H1 (cell line): ENCODE results near the gene ZYG11B. TPM values are rescaled to one million over a fixed set of nuclear protein-coding genes. Genes with fewer than 3 reads are reported as not detected.

Experiments
- CHD1 ChIP-seq: IDR thresholded peaks from 2 replicates; pipeline ENCODE4 v1.6.1; 2012; ENCODE audit warnings: low read depth, low read length, improper control_type of control experiment
- CHD7 ChIP-seq: fragments of 300-600 bp; sonication (generic); IDR thresholded peaks from 2 replicates; pipeline ENCODE4 v1.7.1; 2012; ENCODE audit warnings: low read length, moderate library complexity, mild to moderate bottlenecking, inconsistent platforms; ENCODE audit not compliant: insufficient replicate concordance
- EGR1 ChIP-seq: IDR thresholded peaks from 2 replicates; pipeline ENCODE4 v1.6.1; 2011; ENCODE audit warnings: low read depth, low read length, borderline replicate concordance
- EP300 ChIP-seq, 2 experiments: IDR thresholded peaks; 1 replicate in 1 of 2; 2 replicates in 1 of 2; pipeline ENCODE4 v1.6.1; 2011 to 2012; ENCODE audit warnings: low read depth in 2 of 2, low read length in 2 of 2, mild to moderate bottlenecking in 2 of 2, borderline replicate concordance in 1 of 2, inconsistent platforms in 1 of 2, moderate library complexity in 1 of 2
- EZH2 ChIP-seq: fragments of 200-600 bp; sonication (generic); IDR thresholded peaks from 2 replicates; pipeline ENCODE4 v1.7.1; 2012; ENCODE audit warnings: low read depth, mild to moderate bottlenecking, moderate library complexity, low read length, inconsistent platforms; ENCODE audit not compliant: severe bottlenecking
- FOSL1 ChIP-seq: IDR thresholded peaks from 2 replicates; pipeline ENCODE4 v1.6.1; 2011; ENCODE audit warnings: mild to moderate bottlenecking, low read depth, low read length, moderate library complexity; ENCODE audit not compliant: insufficient read depth
- RFX5 ChIP-seq: IDR thresholded peaks from 2 replicates; pipeline ENCODE4 v1.6.1; 2011; ENCODE audit warnings: low read depth, low read length, improper control_type of control experiment, borderline replicate concordance
- SIRT6 ChIP-seq: IDR thresholded peaks from one replicate; pipeline ENCODE4 v1.7.1; 2012; ENCODE audit warnings: low read length, inconsistent platforms
- SP1 ChIP-seq: IDR thresholded peaks from 2 replicates; pipeline ENCODE4 v1.6.1; 2011; ENCODE audit warnings: low read depth, low read length
- SRF ChIP-seq: IDR thresholded peaks from 2 replicates; pipeline ENCODE4 v1.6.1; 2011; ENCODE audit warnings: mild to moderate bottlenecking, low read depth, low read length, moderate library complexity
- USF2 ChIP-seq: IDR thresholded peaks from 2 replicates; pipeline ENCODE4 v1.6.1; 2011; ENCODE audit warnings: low read length, improper control_type of control experiment
- polyA plus RNA-seq, 7 experiments: library from polyadenylated mRNA; depleted of rRNA in 3 of 7; stranded (reverse) in 5 of 7; unstranded in 2 of 7; fragments of >200 nt in 5 of 7; fragments of 200-250 nt in 2 of 7; gene quantifications; 1 replicate in 5 of 7; 2 replicates in 1 of 7; 4 replicates in 1 of 7; pipeline versions ENCODE4 v1.2.1 to v1.2.3, GENCODE V29; 2011 to 2013; ENCODE audit warnings: missing spikeins in 2 of 7, mixed read lengths in 2 of 7
- total RNA-seq: library from RNA; stranded (reverse); fragmentation: NEBNext Ultra II Directional; extraction: Animal tissue kit (Norgen Biotek cat#: 25700); gene quantifications from 2 replicates; pipeline ENCODE4 v1.2.1, GENCODE V29; 2021

ZYG11B gene
- total and polyA plus RNA-seq, 2 of the 8 experiments (the other 6 are each of a cell fraction or from before 2014, with no cell fraction given) = 4.4 to 20.9 TPM

- no peak for TF ChIP-seq CHD7
- TF ChIP-seq SIRT6 = no peak
- no peak for TF ChIP-seq CHD1
- TF ChIP-seq USF2 = no peak
- TF ChIP-seq EGR1 = no peak
- no peak for TF ChIP-seq SRF
- no peak for TF ChIP-seq SP1
- no peak for TF ChIP-seq RFX5
- TF ChIP-seq EP300 (IDR thresholded peaks at IDR 0.05; ENCODE audit: borderline replicate concordance in 1 of 2, low read depth in 2 of 2, low read length in 2 of 2) = no peak
- no peak for TF ChIP-seq FOSL1
- no peak for TF ChIP-seq EZH2
- TF ChIP-seq, all 59 proteins: peak for 0
These were observed 19.9 kb downstream of the ZYG11B start (continued) for GRCh38 chr1:52746189-52746588.
